ENCODE measurements around the gene ASCL3.

GRCh38 chr11:8961401-8961800 is 18.6 kb upstream of the ASCL3 start:
- TF ChIP-seq ZBTB11 (CRISPR knock-in tag; IDR thresholded peaks at IDR 0.05) = no peak
- TF ChIP-seq CTCF (IDR thresholded peaks at IDR 0.05 in 2 of 3, conservative IDR thresholded peaks at IDR 0.05 in 1 of 3; ENCODE audit: control insufficient read depth in 2 of 3, extremely low read depth in 1 of 3, insufficient read depth in 1 of 3, low read depth in 3 of 3, low read length in 3 of 3) = no peak
- TF ChIP-seq CREB1 (IDR thresholded peaks at IDR 0.05; ENCODE audit: low read depth) = no peak
- no peak for TF ChIP-seq IRF3 (IDR thresholded peaks at IDR 0.05)
- TF ChIP-seq REST (IDR thresholded peaks at IDR 0.05; ENCODE audit: low read depth, low read length) = no peak
- TF ChIP-seq POLR2A (IDR thresholded peaks at IDR 0.05; ENCODE audit: low read depth, low read length) = no peak
- TF ChIP-seq MAX (IDR thresholded peaks at IDR 0.05; ENCODE audit: low read depth, low read length) = no peak
- no peak for TF ChIP-seq POLR2AphosphoS5 (IDR thresholded peaks at IDR 0.05; ENCODE audit: low read length)
- no peak for TF ChIP-seq EGR1 (IDR thresholded peaks at IDR 0.05; ENCODE audit: borderline replicate concordance in 1 of 2, low read depth in 2 of 2, low read length in 2 of 2)
- TF ChIP-seq ZNF687 (IDR thresholded peaks at IDR 0.05) = no peak
